Measurements from ENCODE around the gene PCDHB2. TPM values are rescaled to one million over a fixed set of nuclear protein-coding genes. Genes with fewer than 3 reads are reported as not detected.
"Not testable (repeated sequence)": the region's sequence is repeated elsewhere in the genome, so short reads cannot be mapped to it uniquely, and the experiment has no call there.

The PCDHB2 gene
- total and polyA plus RNA-seq, 2 experiments from 2014 or later, result 4.4 to 4.9 TPM

- Histone ChIP-seq H3K9ac (no peak within 1 kb of the TSS), H3K4me3 (no peak within 1 kb of the TSS), H3K79me2 (ENCODE audit: insufficient read depth) (no peaks in the 10 kb centered on the region), H2AFZ (no peak within 1 kb of the TSS), H3F3A (ENCODE audit: insufficient read depth) (no peaks in the 10 kb centered on the region), H3K27ac (no peak within 1 kb of the TSS), H3K4me2 (ENCODE audit: unreplicated experiment) (no peak within 1 kb of the TSS), H3K9me3 (ENCODE audit: low read depth) (no peaks in the 10 kb centered on the region), H3K9me2 (ENCODE audit: insufficient read depth) (no peaks in the 10 kb centered on the region), H4K20me1 (ENCODE audit: insufficient read depth) (no peaks in the 10 kb centered on the region), H3K4me1 (ENCODE audit: insufficient read depth) (no peaks in the 10 kb centered on the region), H3K36me3 (ENCODE audit: low read depth) (no peaks in the 10 kb centered on the region), H3K27me3 (replicated peaks; ENCODE audit: insufficient read depth) (no peaks in the 10 kb centered on the region)
- 15 to 23% methylated on average over 19 of the region's 19 CpGs for WGBS, 2 experiments (ENCODE audit: low coverage in 1 of 2, low lambda C conversion rate in 2 of 2, missing lambda C conversion rate in 2 of 2)
- TF ChIP-seq EZH2phosphoT487 (IDR thresholded peaks at IDR 0.05; ENCODE audit: insufficient read depth, low read depth), result no peak
- no peak for TF ChIP-seq EZH2 (IDR thresholded peaks at IDR 0.05; ENCODE audit: insufficient read depth, poor library complexity, severe bottlenecking)
- in situ Hi-C loops (cut with MboI), result no loop called here
- peak; percentile 79 for DNase-seq
Observed at GRCh38 chr5:141100243-141100805, 5.9 kb downstream of the PCDHB2 start, which contains the start of gene PCDHB3. TSS of gene PCDHB3 (plus strand) at chr5:141100473. CDS start at chr5:141100650, 177 bp downstream.

- in situ Hi-C loops (cut with MboI), result no loop called here
- Histone ChIP-seq H3K4me1 (ENCODE audit: insufficient read depth) (no peaks in the 10 kb centered on the region), H3K36me3 (ENCODE audit: low read depth) (no peaks in the 10 kb centered on the region), H2AFZ (no peak overlapping the region), H3K79me2 (ENCODE audit: insufficient read depth) (no peaks in the 10 kb centered on the region), H3K9me3 (ENCODE audit: low read depth) (no peaks in the 10 kb centered on the region), H3K9ac (no peak overlapping the region), H3F3A (ENCODE audit: insufficient read depth) (no peaks in the 10 kb centered on the region), H3K4me2 (ENCODE audit: unreplicated experiment) (no peak overlapping the region), H3K27ac (no peak overlapping the region), H3K9me2 (ENCODE audit: insufficient read depth) (no peaks in the 10 kb centered on the region), H3K4me3 (no peak overlapping the region), H4K20me1 (ENCODE audit: insufficient read depth) (no peaks in the 10 kb centered on the region), H3K27me3 (replicated peaks; ENCODE audit: insufficient read depth) (no peaks in the 10 kb centered on the region)
- 38 to 44% methylated on average over 19 to 20 of the region's 20 CpGs for WGBS, 2 experiments (ENCODE audit: low coverage in 1 of 2, low lambda C conversion rate in 2 of 2, missing lambda C conversion rate in 2 of 2)
- no peak for TF ChIP-seq EZH2 (IDR thresholded peaks at IDR 0.05; ENCODE audit: insufficient read depth, poor library complexity, severe bottlenecking)
- DNase-seq, result no peak
Observed at GRCh38 chr5:141101059-141101458, 6.6 kb downstream of the PCDHB2 start.

GRCh38 chr5:141102070-141102469, 7.7 kb downstream of the PCDHB2 start:
- WGBS, 2 experiments (ENCODE audit: low coverage in 1 of 2, low lambda C conversion rate in 2 of 2, missing lambda C conversion rate in 2 of 2), result 38 to 47% methylated on average over 22 to 25 of the region's 39 CpGs
- H3K4me3 ChIP-seq; H3K9me2 ChIP-seq (ENCODE audit: insufficient read depth); H3K9me3 ChIP-seq (ENCODE audit: low read depth); H3F3A ChIP-seq (ENCODE audit: insufficient read depth); in situ Hi-C loops (cut with MboI); H3K36me3 ChIP-seq (ENCODE audit: low read depth); H3K4me2 ChIP-seq (ENCODE audit: unreplicated experiment); H3K27ac ChIP-seq; H3K79me2 ChIP-seq (ENCODE audit: insufficient read depth); H3K27me3 ChIP-seq (replicated peaks; ENCODE audit: insufficient read depth); DNase-seq; H4K20me1 ChIP-seq (ENCODE audit: insufficient read depth); H3K9ac ChIP-seq; H3K4me1 ChIP-seq (ENCODE audit: insufficient read depth); H2AFZ ChIP-seq: not testable (repeated sequence)

GRCh38 chr5:141102471-141102870, 8.1 kb downstream of the PCDHB2 start:
- H3K27ac ChIP-seq; DNase-seq; H3K9me2 ChIP-seq (ENCODE audit: insufficient read depth); H4K20me1 ChIP-seq (ENCODE audit: insufficient read depth); H3F3A ChIP-seq (ENCODE audit: insufficient read depth); H3K4me1 ChIP-seq (ENCODE audit: insufficient read depth); H3K36me3 ChIP-seq (ENCODE audit: low read depth); H2AFZ ChIP-seq; in situ Hi-C loops (cut with MboI); H3K79me2 ChIP-seq (ENCODE audit: insufficient read depth); H3K4me3 ChIP-seq; H3K4me2 ChIP-seq (ENCODE audit: unreplicated experiment); H3K9ac ChIP-seq; H3K27me3 ChIP-seq (replicated peaks; ENCODE audit: insufficient read depth); H3K9me3 ChIP-seq (ENCODE audit: low read depth): not testable (repeated sequence)
- WGBS, 2 experiments (ENCODE audit: low coverage in 1 of 2, low lambda C conversion rate in 2 of 2, missing lambda C conversion rate in 2 of 2), result 31 to 44% methylated on average over 12 to 26 of the region's 38 CpGs

- Histone ChIP-seq H3K4me3 (no peak overlapping the region), H3K9me2 (ENCODE audit: insufficient read depth) (no peaks in the 10 kb centered on the region), H4K20me1 (ENCODE audit: insufficient read depth) (no peaks in the 10 kb centered on the region), H3K9ac (no peak overlapping the region), H3K27ac (no peak overlapping the region), H3K27me3 (replicated peaks; ENCODE audit: insufficient read depth) (no peaks in the 10 kb centered on the region), H3K79me2 (ENCODE audit: insufficient read depth) (no peaks in the 10 kb centered on the region), H3K9me3 (ENCODE audit: low read depth) (no peaks in the 10 kb centered on the region), H3K4me2 (ENCODE audit: unreplicated experiment) (no peak overlapping the region), H3K4me1 (ENCODE audit: insufficient read depth) (no peaks in the 10 kb centered on the region), H3K36me3 (ENCODE audit: low read depth) (no peaks in the 10 kb centered on the region), H3F3A (ENCODE audit: insufficient read depth) (no peaks in the 10 kb centered on the region), H2AFZ (no peak overlapping the region)
- in situ Hi-C loops (cut with MboI), result no loop called here
- DNase-seq, result no peak
- no peak for TF ChIP-seq EZH2phosphoT487 (IDR thresholded peaks at IDR 0.05; ENCODE audit: insufficient read depth, low read depth)
- TF ChIP-seq EZH2 (IDR thresholded peaks at IDR 0.05; ENCODE audit: insufficient read depth, poor library complexity, severe bottlenecking), result no peak
- 43 to 59% methylated on average over 2 of the region's 2 CpGs for WGBS, 2 experiments (ENCODE audit: low coverage in 1 of 2, low lambda C conversion rate in 2 of 2, missing lambda C conversion rate in 2 of 2)
Observed at GRCh38 chr5:141105350-141105749, 10.9 kb downstream of the PCDHB2 start.
